ENCODE results near the gene UBASH3B. TPM values are rescaled to one million over a fixed set of nuclear protein-coding genes. Genes with fewer than 3 reads are reported as not detected.

Gene UBASH3B
- total RNA-seq, 1 experiment from 2014 or later = 8.0 TPM

DNA sequence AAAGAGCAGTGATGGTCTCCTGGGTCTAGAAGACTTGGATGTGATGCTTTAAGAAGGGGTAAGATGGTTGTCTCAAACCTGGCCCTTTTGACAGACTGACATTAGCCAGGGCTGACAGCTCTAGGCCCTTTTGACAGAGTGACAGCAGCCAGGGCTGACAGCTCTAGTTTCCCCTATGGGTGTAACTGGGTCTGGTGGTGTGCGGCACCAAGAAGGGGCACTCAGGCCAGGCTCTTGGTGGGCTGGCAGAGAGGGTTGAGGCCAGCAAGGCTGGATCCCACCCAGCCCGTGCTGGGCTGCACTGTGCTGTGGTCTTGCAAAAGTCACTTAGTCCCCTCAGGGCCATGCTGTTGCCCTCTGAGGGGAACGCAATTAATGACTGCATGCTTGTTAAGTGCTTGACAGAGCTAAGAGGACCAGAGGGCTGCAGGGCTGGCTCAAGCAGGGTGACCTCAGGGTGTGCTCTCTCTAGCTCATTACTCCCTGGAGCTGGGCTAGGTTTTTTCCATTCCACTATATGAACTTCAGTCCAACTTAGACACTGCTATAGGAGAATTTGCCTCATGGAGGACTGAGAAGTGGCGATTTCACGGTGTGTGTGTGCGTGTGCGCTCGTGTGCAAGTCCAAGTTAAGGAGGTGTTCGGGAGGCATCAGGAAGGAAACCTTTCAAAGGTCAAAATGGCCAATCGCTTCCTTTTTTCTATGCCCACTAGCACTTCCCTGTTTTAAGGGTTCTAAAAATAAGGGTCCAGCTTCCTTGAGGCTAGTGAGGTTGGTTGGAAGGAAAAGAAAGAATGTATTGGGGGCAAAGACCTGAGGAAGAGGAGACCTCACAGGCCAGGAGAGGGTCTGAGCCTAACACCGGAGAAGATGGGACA is 4.4 kb downstream of the UBASH3B start:
- no CpG with 5 or more reads among the region's 11 CpGs for WGBS (ENCODE audit: extremely low coverage, insufficient read length, low lambda C conversion rate)
- Histone ChIP-seq H3K4me1 (ENCODE audit: insufficient read depth, low read length) (0 out of 2 replicates have a peak, but pooled peaks cover 3% of the 10 kb centered on the region), H4K91ac (ENCODE audit: insufficient read length, low read depth, low read length) (no peak overlapping the region), H4K20me1 (ENCODE audit: control insufficient read depth, insufficient read depth, insufficient read length) (no peaks in the 10 kb centered on the region), H2BK15ac (ENCODE audit: low read depth, low read length) (no peak overlapping the region), H2BK120ac (ENCODE audit: low read depth, low read length, poor library complexity, severe bottlenecking) (no peak overlapping the region), H3K23ac (ENCODE audit: insufficient read length, low read depth, low read length) (no peak overlapping the region), H3K18ac (ENCODE audit: insufficient read length, low read depth, low read length) (no peak overlapping the region), H4K5ac (ENCODE audit: insufficient read length, low read depth, low read length) (no peak overlapping the region), H3K56ac (ENCODE audit: insufficient read length, low read depth, low read length) (no peak overlapping the region), H3K4ac (ENCODE audit: low read depth, low read length) (no peak overlapping the region), H3K4me2 (ENCODE audit: insufficient read depth, insufficient read length, low read length) (no peak overlapping the region), H3K27ac (ENCODE audit: insufficient read length, low read depth, low read length) (no peak overlapping the region), H3K27me3 (ENCODE audit: insufficient read depth, low read length) (peaks cover 2% of the 10 kb centered on the region; the same call in 1 of the 2 replicates), H3K9ac (ENCODE audit: extremely low read depth, insufficient read length, low read length) (no peak overlapping the region), H2BK5ac (ENCODE audit: insufficient read length, low read length) (no peak overlapping the region), H2AFZ (ENCODE audit: low read length) (no peak overlapping the region), H3T11ph (ENCODE audit: low read length) (no peak overlapping the region), H3K79me2 (ENCODE audit: insufficient read depth, low read length) (no peaks in the 10 kb centered on the region), H2AK5ac (ENCODE audit: insufficient read length, low read length) (no peak overlapping the region), H3K79me1 (ENCODE audit: insufficient read depth, low read depth, low read length, poor library complexity, severe bottlenecking) (no peaks in the 10 kb centered on the region), H3K14ac (ENCODE audit: insufficient read depth, low read length) (no peak overlapping the region), H3K23me2 (ENCODE audit: insufficient read length, low read depth, low read length, poor library complexity, severe bottlenecking) (no peaks in the 10 kb centered on the region), H2BK12ac (ENCODE audit: insufficient read length, low read depth, low read length) (no peak overlapping the region), H4K8ac (replicated peaks; ENCODE audit: insufficient read length, low read depth, low read length) (no peak overlapping the region), H3K9me3 (ENCODE audit: control insufficient read depth, low read depth, low read length) (no peaks in the 10 kb centered on the region), H2BK20ac (ENCODE audit: low read depth, low read length, poor library complexity, severe bottlenecking) (no peak overlapping the region)
- Mint-ChIP-seq H3K27me3 (ENCODE audit: low read depth) (peaks cover 21% of the 10 kb centered on the region), H3K4me1 (peaks cover 11 to 18% of the 10 kb centered on the region in 2 experiments), H3K27ac (no peak overlapping the region), H3K36me3 (ENCODE audit: insufficient read depth in 1 of 3, low read depth in 3 of 3) (peaks cover 0 to 5% (median 2%) of the 10 kb centered on the region in 3 experiments; a peak in 3 of 7 replicates), H3K9me3 (peaks cover 0 to 4% of the 10 kb centered on the region in 2 experiments; a peak in 2 of 5 replicates), H3K4me3 (no peak overlapping the region)
- TF ChIP-seq, protein P1, sequence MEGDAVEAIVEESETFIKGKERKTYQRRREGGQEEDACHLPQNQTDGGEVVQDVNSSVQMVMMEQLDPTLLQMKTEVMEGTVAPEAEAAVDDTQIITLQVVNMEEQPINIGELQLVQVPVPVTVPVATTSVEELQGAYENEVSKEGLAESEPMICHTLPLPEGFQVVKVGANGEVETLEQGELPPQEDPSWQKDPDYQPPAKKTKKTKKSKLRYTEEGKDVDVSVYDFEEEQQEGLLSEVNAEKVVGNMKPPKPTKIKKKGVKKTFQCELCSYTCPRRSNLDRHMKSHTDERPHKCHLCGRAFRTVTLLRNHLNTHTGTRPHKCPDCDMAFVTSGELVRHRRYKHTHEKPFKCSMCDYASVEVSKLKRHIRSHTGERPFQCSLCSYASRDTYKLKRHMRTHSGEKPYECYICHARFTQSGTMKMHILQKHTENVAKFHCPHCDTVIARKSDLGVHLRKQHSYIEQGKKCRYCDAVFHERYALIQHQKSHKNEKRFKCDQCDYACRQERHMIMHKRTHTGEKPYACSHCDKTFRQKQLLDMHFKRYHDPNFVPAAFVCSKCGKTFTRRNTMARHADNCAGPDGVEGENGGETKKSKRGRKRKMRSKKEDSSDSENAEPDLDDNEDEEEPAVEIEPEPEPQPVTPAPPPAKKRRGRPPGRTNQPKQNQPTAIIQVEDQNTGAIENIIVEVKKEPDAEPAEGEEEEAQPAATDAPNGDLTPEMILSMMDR (conservative IDR thresholded peaks at IDR 0.05) = no peak
- no peak for DNase-seq
